Hepatic stellate cell (primary cell): ENCODE measurements around the gene ACACA.

ENCODE experiments used
- DNase-seq: peaks from one replicate; pipeline ENCODE4 v3.0.0; 2011; ENCODE audit warnings: low spot score

The ACACA gene

GRCh38 chr17:37134050-37134449, 272.6 kb downstream of the ACACA start:
- no peak for DNase-seq

GRCh38 chr17:37133136-37133535, 273.5 kb downstream of the ACACA start:
- no peak for DNase-seq

GRCh38 chr17:37131669-37132611, 274.7 kb downstream of the ACACA start:
- DNase-seq = no peak

- DNase-seq = peak; percentile 17
Observed at GRCh38 chr17:37130984-37131446, 275.6 kb downstream of the ACACA start.

- no peak for DNase-seq
Observed at GRCh38 chr17:37124821-37125173, 281.8 kb downstream of the ACACA start.

GRCh38 chr17:37123941-37124820, 282.5 kb downstream of the ACACA start:
- no peak for DNase-seq

- no peak for DNase-seq
Observed at GRCh38 chr17:37123386-37123785, 283.2 kb downstream of the ACACA start.

- no peak for DNase-seq
Observed at GRCh38 chr17:37121616-37122015, 285.0 kb downstream of the ACACA start.

GRCh38 chr17:37118366-37119137, 288.1 kb downstream of the ACACA start:
- DNase-seq = no peak

- DNase-seq = no peak
Observed at GRCh38 chr17:37117373-37118142, 289.1 kb downstream of the ACACA start.

GRCh38 chr17:37116671-37117185, 289.9 kb downstream of the ACACA start:
- no peak for DNase-seq

- DNase-seq = no peak
Observed at GRCh38 chr17:37111329-37111728, 295.3 kb downstream of the ACACA start.

- DNase-seq = no peak
Observed at GRCh38 chr17:37110746-37111145, 295.9 kb downstream of the ACACA start.

GRCh38 chr17:37109731-37110710, 296.6 kb downstream of the ACACA start:
- DNase-seq = no peak

GRCh38 chr17:37109106-37109505, 297.5 kb downstream of the ACACA start:
- no peak for DNase-seq

GRCh38 chr17:37107406-37108083, 299.1 kb downstream of the ACACA start:
- DNase-seq = no peak

GRCh38 chr17:37106049-37106448, 300.6 kb downstream of the ACACA start:
- DNase-seq = no peak

- no peak for DNase-seq
Observed at GRCh38 chr17:37103231-37103630, 303.4 kb downstream of the ACACA start.

- DNase-seq = no peak
Observed at GRCh38 chr17:37101306-37101705, 305.3 kb downstream of the ACACA start.
